ENCODE results near the gene MX1. TPM values are rescaled to one million over a fixed set of nuclear protein-coding genes. Genes with fewer than 3 reads are reported as not detected.
"Not testable (repeated sequence)": the region's sequence is repeated elsewhere in the genome, so short reads cannot be mapped to it uniquely, and the experiment has no call there.

Gene MX1
- total RNA-seq, 1 experiment from 2014 or later, result 1.2 TPM

- intact Hi-C loops (cut with micrococcal nuclease; ENCODE audit: unreplicated experiment), result no loop called here
- POLR2A ChIA-PET (ENCODE audit: low non-redundant PET), result no interaction called here
- no TSS peak for BruUV-seq (replicated peaks)
- CTCF ChIA-PET, result no interaction called here
- Histone ChIP-seq H3K4me3 (ENCODE audit: low read depth, low read length, poor library complexity, severe bottlenecking) (no peak overlapping the region), H3K9me3 (ENCODE audit: low read depth, low read length, poor library complexity, severe bottlenecking) (no peaks in the 10 kb centered on the region), H3K4me1 (ENCODE audit: insufficient read depth, low read length, poor library complexity, severe bottlenecking) (no peaks in the 10 kb centered on the region), H3K27me3 (replicated peaks; ENCODE audit: insufficient read depth, low read depth, low read length, poor library complexity) (peaks cover 15% of the 10 kb centered on the region), H3K27ac (ENCODE audit: low read depth, low read length, poor library complexity, severe bottlenecking) (no peak overlapping the region), H3K36me3 (ENCODE audit: insufficient read depth, low read length, poor library complexity, severe bottlenecking) (no peaks in the 10 kb centered on the region)
- no peak for DNase-seq (ENCODE audit: low spot score)
- TF ChIP-seq CTCF (conservative IDR thresholded peaks at IDR 0.05; ENCODE audit: low read depth, low read length), result no peak
- TF ChIP-seq EZH2 (IDR thresholded peaks at IDR 0.05; ENCODE audit: borderline replicate concordance, low read depth, low read length, poor library complexity, severe bottlenecking), result no peak
These were observed 3.3 kb upstream of the MX1 start for GRCh38 chr21:41422546-41423304.

GRCh38 chr21:41423305-41423636 lies 2.8 kb upstream of the MX1 start:
- POLR2A ChIA-PET (ENCODE audit: low non-redundant PET); H3K4me1 ChIP-seq (ENCODE audit: insufficient read depth, low read length, poor library complexity, severe bottlenecking); H3K36me3 ChIP-seq (ENCODE audit: insufficient read depth, low read length, poor library complexity, severe bottlenecking); CTCF ChIA-PET; DNase-seq (ENCODE audit: low spot score); H3K4me3 ChIP-seq (ENCODE audit: low read depth, low read length, poor library complexity, severe bottlenecking); H3K9me3 ChIP-seq (ENCODE audit: low read depth, low read length, poor library complexity, severe bottlenecking); BruUV-seq (replicated peaks); H3K27ac ChIP-seq (ENCODE audit: low read depth, low read length, poor library complexity, severe bottlenecking); intact Hi-C loops (cut with micrococcal nuclease; ENCODE audit: unreplicated experiment): not testable (repeated sequence)
- peaks cover 15% of the 10 kb centered on the region for H3K27me3 ChIP-seq (replicated peaks; ENCODE audit: insufficient read depth, low read depth, low read length, poor library complexity)

GRCh38 chr21:41425588-41425953 lies 468 bp upstream of the MX1 start:
- BruUV-seq (replicated peaks), result no TSS peak
- CTCF ChIA-PET, result no interaction called here

More at GRCh38 chr21:41425588-41425953, 468 bp upstream of the MX1 start:
- POLR2A ChIA-PET (ENCODE audit: low non-redundant PET), result no interaction called here
- H3K36me3 ChIP-seq (ENCODE audit: insufficient read depth, low read length, poor library complexity, severe bottlenecking), result no peaks in the 10 kb centered on the region
- no peaks in the 10 kb centered on the region for H3K4me1 ChIP-seq (ENCODE audit: insufficient read depth, low read length, poor library complexity, severe bottlenecking)
- intact Hi-C loops (cut with micrococcal nuclease; ENCODE audit: unreplicated experiment), result no loop called here
- H3K4me3 ChIP-seq (ENCODE audit: low read depth, low read length, poor library complexity, severe bottlenecking), result peak overlapping the region; percentile 39
- no peaks in the 10 kb centered on the region for H3K9me3 ChIP-seq (ENCODE audit: low read depth, low read length, poor library complexity, severe bottlenecking)
- TF ChIP-seq EZH2 (IDR thresholded peaks at IDR 0.05; ENCODE audit: borderline replicate concordance, low read depth, low read length, poor library complexity, severe bottlenecking) (no peak), CTCF (conservative IDR thresholded peaks at IDR 0.05; ENCODE audit: low read depth, low read length) (no peak)
- H3K27me3 ChIP-seq (replicated peaks; ENCODE audit: insufficient read depth, low read depth, low read length, poor library complexity), result peaks cover 15% of the 10 kb centered on the region
- DNase-seq (ENCODE audit: low spot score), result no peak
- H3K27ac ChIP-seq (ENCODE audit: low read depth, low read length, poor library complexity, severe bottlenecking), result no peak overlapping the region
